Vagina (tissue), 2 donors: ENCODE results near the gene KIF1B.

Source experiments
- POLR2A ChIP-seq, 2 donors: fragments of 450-650 bp; IDR thresholded peaks; one replicate each; pipeline ENCODE4 v1.6.1; 2017; ENCODE audit warnings: antibody characterized with exemption in 2 of 2, mild to moderate bottlenecking in 2 of 2, moderate library complexity in 2 of 2
- TF ChIP-seq, protein P1 (sequence below), 3 experiments: fragments of 450-650 bp in 2 of 3; fragments of 200-600 bp in 1 of 3; sonication (generic) in 1 of 3; IDR thresholded peaks; one replicate each; pipeline ENCODE4 v1.5.1; 2017 to 2019; ENCODE audit warnings: antibody characterized with exemption in 3 of 3, mild to moderate bottlenecking in 2 of 3, moderate library complexity in 2 of 3

DNA sequence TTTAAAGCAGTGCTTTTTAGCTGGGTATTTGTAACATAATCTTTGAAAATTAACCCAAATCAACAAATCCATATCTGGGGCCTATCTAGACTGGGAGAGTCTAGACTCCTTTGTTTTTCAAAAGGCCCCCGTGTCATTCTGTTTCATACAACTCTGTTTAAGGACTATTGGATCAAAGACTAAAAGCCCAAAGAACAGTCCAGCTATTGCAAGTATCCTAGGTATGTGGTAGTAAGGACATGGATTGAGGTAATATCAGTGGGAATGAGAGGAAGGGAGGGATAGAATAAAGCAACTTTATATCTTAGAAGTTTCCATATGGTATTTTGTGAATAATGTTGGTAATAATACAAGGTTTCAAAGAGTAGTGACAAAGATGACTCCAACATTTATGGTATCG lies 18.2 kb downstream of the KIF1B start:
- TF ChIP-seq, protein P1, sequence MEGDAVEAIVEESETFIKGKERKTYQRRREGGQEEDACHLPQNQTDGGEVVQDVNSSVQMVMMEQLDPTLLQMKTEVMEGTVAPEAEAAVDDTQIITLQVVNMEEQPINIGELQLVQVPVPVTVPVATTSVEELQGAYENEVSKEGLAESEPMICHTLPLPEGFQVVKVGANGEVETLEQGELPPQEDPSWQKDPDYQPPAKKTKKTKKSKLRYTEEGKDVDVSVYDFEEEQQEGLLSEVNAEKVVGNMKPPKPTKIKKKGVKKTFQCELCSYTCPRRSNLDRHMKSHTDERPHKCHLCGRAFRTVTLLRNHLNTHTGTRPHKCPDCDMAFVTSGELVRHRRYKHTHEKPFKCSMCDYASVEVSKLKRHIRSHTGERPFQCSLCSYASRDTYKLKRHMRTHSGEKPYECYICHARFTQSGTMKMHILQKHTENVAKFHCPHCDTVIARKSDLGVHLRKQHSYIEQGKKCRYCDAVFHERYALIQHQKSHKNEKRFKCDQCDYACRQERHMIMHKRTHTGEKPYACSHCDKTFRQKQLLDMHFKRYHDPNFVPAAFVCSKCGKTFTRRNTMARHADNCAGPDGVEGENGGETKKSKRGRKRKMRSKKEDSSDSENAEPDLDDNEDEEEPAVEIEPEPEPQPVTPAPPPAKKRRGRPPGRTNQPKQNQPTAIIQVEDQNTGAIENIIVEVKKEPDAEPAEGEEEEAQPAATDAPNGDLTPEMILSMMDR (IDR thresholded peaks at IDR 0.05) = no peak
- TF ChIP-seq POLR2A (IDR thresholded peaks at IDR 0.05) = no peak
